Measurements from ENCODE around the gene RNF227.

The RNF227 gene

GRCh38 chr17:7894226-7894625 lies 21.9 kb downstream of the RNF227 start:
- no peak for TF ChIP-seq CTCF (IDR thresholded peaks at IDR 0.05)

- no peak for TF ChIP-seq CTCF (IDR thresholded peaks at IDR 0.05)
Observed at GRCh38 chr17:7893187-7893880, 22.8 kb downstream of the RNF227 start.

DNA sequence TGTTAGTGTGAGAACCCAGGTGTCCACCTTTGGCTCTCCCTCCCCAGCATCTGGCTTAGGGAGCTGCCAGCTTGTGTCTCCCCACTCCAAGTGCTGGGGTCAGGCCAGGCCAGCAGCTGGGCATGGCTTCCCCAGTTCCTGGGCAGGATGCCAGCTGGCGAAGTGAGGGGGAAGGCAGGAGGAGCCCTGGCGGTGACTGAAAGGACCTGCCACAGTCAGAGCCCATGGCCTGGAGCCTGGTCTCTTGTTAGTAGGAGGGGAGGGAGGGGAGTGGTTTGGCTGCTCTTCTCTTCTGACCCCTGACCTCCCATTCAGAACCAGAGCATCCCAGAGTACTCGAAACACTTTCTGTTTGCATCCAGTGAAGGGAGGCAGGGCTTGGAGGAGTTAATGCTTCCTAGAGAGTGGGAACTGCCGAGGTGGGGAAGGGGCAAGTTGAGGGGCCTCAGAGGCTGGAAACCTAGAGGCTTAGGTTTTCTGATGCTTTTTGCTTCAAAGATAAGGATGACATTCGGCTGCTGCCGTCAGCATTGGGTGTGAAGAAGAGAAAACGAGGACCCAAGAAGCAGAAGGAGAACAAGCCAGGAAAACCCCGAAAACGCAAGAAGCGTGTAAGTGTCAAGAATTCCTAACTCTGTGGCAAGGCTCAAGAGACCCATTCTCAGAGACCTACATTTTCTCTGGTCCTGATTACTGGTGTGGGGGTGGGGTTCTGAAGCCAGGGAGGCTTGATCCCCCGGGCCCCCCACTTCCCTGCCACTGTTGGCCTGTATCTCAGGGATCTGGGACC lies 26.7 kb downstream of the RNF227 start:
- TF ChIP-seq CTCF (IDR thresholded peaks at IDR 0.05): no peak

- no peak for TF ChIP-seq CTCF (IDR thresholded peaks at IDR 0.05)
Observed at GRCh38 chr17:7888184-7888920, 27.7 kb downstream of the RNF227 start, which contains the start of gene CHD3. Gene CHD3 (plus strand): TSS chr17:7888789. CDS start chr17:7889001, 212 bp downstream.

DNA sequence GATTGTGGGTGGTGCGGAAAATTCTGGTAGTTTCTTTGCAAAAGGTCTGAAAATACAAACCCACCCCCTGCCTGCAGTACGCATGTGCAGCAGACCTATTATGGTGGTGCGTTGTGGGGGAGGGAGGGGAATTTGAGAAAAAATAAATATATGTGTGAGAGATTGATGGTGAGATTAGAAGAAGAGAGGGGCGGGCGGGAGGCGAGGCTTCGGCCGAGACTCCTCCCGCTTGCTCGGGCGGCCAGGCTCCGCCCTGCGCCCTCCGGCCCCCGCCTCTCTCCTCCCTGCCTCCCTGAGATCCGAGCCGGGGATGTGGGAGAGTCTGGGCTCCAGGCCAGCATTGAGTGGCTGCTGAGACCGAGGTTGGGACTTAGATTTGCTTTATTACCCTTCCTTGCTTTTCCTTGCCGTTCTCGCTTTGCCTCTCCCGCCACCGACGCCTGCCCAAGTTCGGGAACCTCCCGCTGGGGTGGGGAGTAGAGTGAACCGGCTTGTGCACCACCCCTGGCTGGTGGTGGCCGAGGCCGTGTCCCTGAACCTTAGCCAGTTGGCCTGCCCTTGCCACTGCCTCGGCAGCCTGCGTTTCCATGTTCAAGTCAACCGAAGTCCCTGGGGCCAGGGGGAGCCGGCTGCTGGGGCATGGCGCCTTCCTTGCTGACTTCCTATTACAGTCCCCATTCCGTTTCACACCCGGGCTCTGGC lies 28.5 kb downstream of the RNF227 start:
- no peak for TF ChIP-seq CTCF (IDR thresholded peaks at IDR 0.05)

DNA sequence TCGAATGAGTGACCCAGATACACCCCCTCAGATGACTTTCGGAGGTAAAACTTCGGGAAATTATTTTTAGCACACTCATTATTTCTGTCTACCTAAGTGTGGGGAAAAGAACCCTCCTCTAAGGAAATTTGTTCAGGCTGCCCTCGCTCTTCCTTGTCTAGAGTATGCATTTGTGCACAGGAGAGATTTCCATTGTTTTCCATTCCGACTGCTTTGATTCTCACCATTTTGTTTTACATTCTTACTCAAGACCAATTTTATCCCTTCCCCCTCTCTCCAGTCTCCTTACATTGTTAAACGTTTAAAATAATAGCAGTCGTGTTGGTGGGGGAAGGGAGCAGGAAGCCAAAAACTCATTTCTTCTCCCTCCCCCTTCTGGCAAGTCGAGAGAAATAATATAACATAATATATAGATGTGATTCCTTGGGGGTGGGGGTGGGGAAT lies 29.0 kb downstream of the RNF227 start:
- TF ChIP-seq CTCF (IDR thresholded peaks at IDR 0.05): no peak; the same call in 1 of the 2 replicates

Measured in LNCAP (cell line).